ENCODE measurements around the gene ZNF33A.

ZNF33A gene

DNA sequence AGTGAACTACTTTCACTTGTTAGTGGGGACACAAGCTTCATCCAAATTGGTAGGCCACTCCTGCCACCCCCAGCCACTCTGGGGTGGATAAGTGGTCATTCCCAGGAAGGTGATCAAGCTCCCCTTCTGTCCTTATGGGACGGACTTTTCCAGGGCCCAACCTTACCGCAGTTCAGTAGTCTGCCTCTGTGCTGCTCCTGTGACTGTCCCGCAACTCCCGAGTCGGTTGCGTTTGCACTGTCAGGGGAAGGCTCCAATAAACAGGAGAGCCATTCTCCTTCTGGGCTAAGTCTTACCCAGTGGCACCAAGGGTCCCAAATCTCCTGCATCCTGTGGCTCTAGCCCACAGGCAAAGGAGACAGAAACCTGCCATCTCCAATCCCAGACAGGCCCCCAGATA lies 7.4 kb upstream of the ZNF33A start:
- no peak for TF ChIP-seq EZH2phosphoT487 (IDR thresholded peaks at IDR 0.05; ENCODE audit: borderline replicate concordance)
- TF ChIP-seq, protein P1, sequence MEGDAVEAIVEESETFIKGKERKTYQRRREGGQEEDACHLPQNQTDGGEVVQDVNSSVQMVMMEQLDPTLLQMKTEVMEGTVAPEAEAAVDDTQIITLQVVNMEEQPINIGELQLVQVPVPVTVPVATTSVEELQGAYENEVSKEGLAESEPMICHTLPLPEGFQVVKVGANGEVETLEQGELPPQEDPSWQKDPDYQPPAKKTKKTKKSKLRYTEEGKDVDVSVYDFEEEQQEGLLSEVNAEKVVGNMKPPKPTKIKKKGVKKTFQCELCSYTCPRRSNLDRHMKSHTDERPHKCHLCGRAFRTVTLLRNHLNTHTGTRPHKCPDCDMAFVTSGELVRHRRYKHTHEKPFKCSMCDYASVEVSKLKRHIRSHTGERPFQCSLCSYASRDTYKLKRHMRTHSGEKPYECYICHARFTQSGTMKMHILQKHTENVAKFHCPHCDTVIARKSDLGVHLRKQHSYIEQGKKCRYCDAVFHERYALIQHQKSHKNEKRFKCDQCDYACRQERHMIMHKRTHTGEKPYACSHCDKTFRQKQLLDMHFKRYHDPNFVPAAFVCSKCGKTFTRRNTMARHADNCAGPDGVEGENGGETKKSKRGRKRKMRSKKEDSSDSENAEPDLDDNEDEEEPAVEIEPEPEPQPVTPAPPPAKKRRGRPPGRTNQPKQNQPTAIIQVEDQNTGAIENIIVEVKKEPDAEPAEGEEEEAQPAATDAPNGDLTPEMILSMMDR (conservative IDR thresholded peaks at IDR 0.05; ENCODE audit: low read length), result no peak
- H3K4me2 ChIP-seq (ENCODE audit: low read depth, low read length, poor library complexity, severe bottlenecking), result no peak overlapping the region
- H3K4me1 ChIP-seq (ENCODE audit: insufficient read depth, low read length, poor library complexity, severe bottlenecking), result no peaks in the 10 kb centered on the region
- no peaks in the 10 kb centered on the region for H3K36me3 ChIP-seq (ENCODE audit: insufficient read depth, low read length)
- no peaks in the 10 kb centered on the region for H3K9me3 ChIP-seq (ENCODE audit: insufficient read depth, low read depth, low read length)
- no peaks in the 10 kb centered on the region for H3K27me3 ChIP-seq (ENCODE audit: insufficient read depth, low read length, poor library complexity, severe bottlenecking)
- H2AFZ ChIP-seq (ENCODE audit: low read length), result no peak overlapping the region
- no peaks in the 10 kb centered on the region for H3K9me2 ChIP-seq (replicated peaks; ENCODE audit: low read depth, low read length)
- H3K79me2 ChIP-seq (ENCODE audit: insufficient read depth, low read length), result no peaks in the 10 kb centered on the region
- no peak overlapping the region for H3K9ac ChIP-seq (ENCODE audit: low read depth, low read length, poor library complexity, severe bottlenecking)
- H3F3A ChIP-seq (ENCODE audit: low read depth), result no peaks in the 10 kb centered on the region
- H4K20me1 ChIP-seq (ENCODE audit: insufficient read depth, low read length, poor library complexity, severe bottlenecking), result no peaks in the 10 kb centered on the region
- no peak overlapping the region for H3K4me3 ChIP-seq (ENCODE audit: low read length, poor library complexity, severe bottlenecking)

- H3K27me3 ChIP-seq (ENCODE audit: insufficient read depth, low read length, poor library complexity, severe bottlenecking), result no peaks in the 10 kb centered on the region
- H3K9me2 ChIP-seq (replicated peaks; ENCODE audit: low read depth, low read length), result no peaks in the 10 kb centered on the region
- no peaks in the 10 kb centered on the region for H3K79me2 ChIP-seq (ENCODE audit: insufficient read depth, low read length)
- no peaks in the 10 kb centered on the region for H3K9me3 ChIP-seq (ENCODE audit: insufficient read depth, low read depth, low read length)
- no peaks in the 10 kb centered on the region for H3K4me1 ChIP-seq (ENCODE audit: insufficient read depth, low read length, poor library complexity, severe bottlenecking)
- H3K4me2 ChIP-seq (ENCODE audit: low read depth, low read length, poor library complexity, severe bottlenecking), result no peak overlapping the region
- no peak overlapping the region for H3K4me3 ChIP-seq (ENCODE audit: low read length, poor library complexity, severe bottlenecking)
- H4K20me1 ChIP-seq (ENCODE audit: insufficient read depth, low read length, poor library complexity, severe bottlenecking), result no peaks in the 10 kb centered on the region
- no peak overlapping the region for H3K9ac ChIP-seq (ENCODE audit: low read depth, low read length, poor library complexity, severe bottlenecking)
- no peak overlapping the region for H2AFZ ChIP-seq (ENCODE audit: low read length)
- H3K36me3 ChIP-seq (ENCODE audit: insufficient read depth, low read length), result no peaks in the 10 kb centered on the region
- H3F3A ChIP-seq (ENCODE audit: low read depth), result no peaks in the 10 kb centered on the region
- TF ChIP-seq, protein P1 (conservative IDR thresholded peaks at IDR 0.05; ENCODE audit: low read length), result no peak
- TF ChIP-seq EZH2phosphoT487 (IDR thresholded peaks at IDR 0.05; ENCODE audit: borderline replicate concordance), result no peak
These were observed 6.9 kb upstream of the ZNF33A start for GRCh38 chr10:38003588-38003987.

- Histone ChIP-seq H3K27me3 (ENCODE audit: insufficient read depth, low read length, poor library complexity, severe bottlenecking) (no peaks in the 10 kb centered on the region), H2AFZ (ENCODE audit: low read length) (no peak overlapping the region), H4K20me1 (ENCODE audit: insufficient read depth, low read length, poor library complexity, severe bottlenecking) (peaks cover 8% of the 10 kb centered on the region), H3K79me2 (ENCODE audit: insufficient read depth, low read length) (peaks cover 16% of the 10 kb centered on the region), H3K9me3 (ENCODE audit: insufficient read depth, low read depth, low read length) (no peaks in the 10 kb centered on the region), H3K4me2 (ENCODE audit: low read depth, low read length, poor library complexity, severe bottlenecking) (no peak overlapping the region), H3K9me2 (replicated peaks; ENCODE audit: low read depth, low read length) (no peaks in the 10 kb centered on the region), H3K9ac (ENCODE audit: low read depth, low read length, poor library complexity, severe bottlenecking) (no peak overlapping the region), H3K4me3 (ENCODE audit: low read length, poor library complexity, severe bottlenecking) (no peak overlapping the region), H3K36me3 (ENCODE audit: insufficient read depth, low read length) (no peaks in the 10 kb centered on the region), H3K4me1 (ENCODE audit: insufficient read depth, low read length, poor library complexity, severe bottlenecking) (peaks cover 12% of the 10 kb centered on the region), H3F3A (ENCODE audit: low read depth) (no peaks in the 10 kb centered on the region)
- no peak for TF ChIP-seq EZH2phosphoT487 (IDR thresholded peaks at IDR 0.05; ENCODE audit: borderline replicate concordance)
- TF ChIP-seq, protein P1 (conservative IDR thresholded peaks at IDR 0.05; ENCODE audit: low read length), result no peak
These were observed 2.9 kb upstream of the ZNF33A start for GRCh38 chr10:38007551-38007950.

All from Loucy (cell line).